GM23338 (cell line): ENCODE results near the gene SLC5A4. TPM values are rescaled to one million over a fixed set of nuclear protein-coding genes. Genes with fewer than 3 reads are reported as not detected.

Experiments
- ATAC-seq: fragments of 200-7000 bp; cut with Tn5 transposase; 3 replicates; pipeline ENCODE4 v1.9.1; 2020
- DNase-seq: peaks from one replicate; pipeline ENCODE4 v3.0.0-alpha.2; 2015; ENCODE audit warnings: low spot score
- H2AFZ ChIP-seq: fragments of 200-600 bp; sonication (generic); 2 replicates; pipeline ENCODE4 v1.8.0; 2016; ENCODE audit warnings: antibody characterized with exemption, mild to moderate bottlenecking, moderate library complexity
- H3F3A ChIP-seq: fragments of 200-600 bp; sonication (generic); replicated peaks from 2 replicates; pipeline ENCODE4 v1.8.0; 2017; ENCODE audit warnings: antibody characterized with exemption, mixed run types, low read depth
- H3K27ac ChIP-seq: fragments of 200-600 bp; sonication (generic); 2 replicates; pipeline ENCODE4 v1.6.1; 2016; ENCODE audit warnings: low read depth
- H3K27me3 ChIP-seq: fragments of 200-600 bp; sonication (generic); 2 replicates; pipeline ENCODE4 v1.8.0; 2016; ENCODE audit warnings: mild to moderate bottlenecking, mixed run types, moderate library complexity; ENCODE audit not compliant: insufficient read depth
- H3K36me3 ChIP-seq: fragments of 200-600 bp; sonication (generic); 2 replicates; pipeline ENCODE4 v1.8.0; 2016; ENCODE audit warnings: mild to moderate bottlenecking; ENCODE audit not compliant: insufficient read depth
- H3K4me1 ChIP-seq: fragments of 200-600 bp; sonication (generic); 2 replicates; pipeline ENCODE4 v1.8.0; 2016; ENCODE audit warnings: mild to moderate bottlenecking, moderate library complexity; ENCODE audit not compliant: insufficient read depth
- H3K4me2 ChIP-seq: fragments of 200-600 bp; sonication (generic); 2 replicates; pipeline ENCODE4 v1.7.1; 2017; ENCODE audit warnings: mixed run types
- H3K4me3 ChIP-seq: fragments of 200-600 bp; sonication (generic); 2 replicates; pipeline ENCODE4 v1.6.1; 2016; ENCODE audit warnings: mixed run types
- H3K79me2 ChIP-seq: fragments of 200-600 bp; sonication (generic); replicated peaks from 2 replicates; pipeline ENCODE4 v1.8.0; 2017; ENCODE audit warnings: mild to moderate bottlenecking; ENCODE audit not compliant: insufficient read depth
- H3K9me2 ChIP-seq: fragments of 200-600 bp; sonication (generic); 2 replicates; pipeline ENCODE4 v1.8.0; 2017; ENCODE audit not compliant: insufficient read depth
- H4K20me1 ChIP-seq: fragments of 200-600 bp; sonication (generic); replicated peaks from 2 replicates; pipeline ENCODE4 v1.8.0; 2017; ENCODE audit warnings: mild to moderate bottlenecking; ENCODE audit not compliant: insufficient read depth
- H3K27ac Mint-ChIP-seq: 2 replicates; pipeline ENCODE4 v1.8.0; 2020; ENCODE audit warnings: inconsistent platforms, mild to moderate bottlenecking, moderate library complexity, mixed read lengths
- H3K27me3 Mint-ChIP-seq: 3 replicates; pipeline ENCODE4 v1.8.0; 2022; ENCODE audit warnings: low read depth, mild to moderate bottlenecking, moderate library complexity, mixed read lengths, inconsistent platforms; ENCODE audit not compliant: insufficient read depth, poor library complexity
- H3K36me3 Mint-ChIP-seq: 3 replicates; pipeline ENCODE4 v1.8.0; 2021; ENCODE audit warnings: low read depth, mild to moderate bottlenecking, inconsistent platforms, moderate library complexity, mixed read lengths
- H3K4me1 Mint-ChIP-seq: 3 replicates; pipeline ENCODE4 v1.8.0; 2020; ENCODE audit warnings: mild to moderate bottlenecking, inconsistent platforms, mixed read lengths
- H3K4me3 Mint-ChIP-seq: 3 replicates; pipeline ENCODE4 v1.8.0; 2021; ENCODE audit warnings: moderate library complexity, mild to moderate bottlenecking, inconsistent platforms, mixed read lengths
- H3K9me3 Mint-ChIP-seq: 3 replicates; pipeline ENCODE4 v1.8.0; 2020; ENCODE audit warnings: moderate library complexity, mild to moderate bottlenecking, inconsistent platforms, mixed read lengths
- CREB1 ChIP-seq: fragments of 250-450 bp; sonication (Bioruptor Pico); IDR thresholded peaks from 2 replicates; pipeline ENCODE4 v1.5.0; 2020; ENCODE audit warnings: low read depth, mild to moderate bottlenecking, moderate library complexity
- CTCF ChIP-seq, 2 experiments: fragments of 200-600 bp in 1 of 2; sonication (generic) in 1 of 2; conservative IDR thresholded peaks; 2 replicates each; pipeline versions ENCODE4 v1.5.1 to v1.6.1; 2016 to 2017; ENCODE audit warnings: antibody characterized with exemption in 2 of 2, low read depth in 2 of 2, mild to moderate bottlenecking in 2 of 2, moderate library complexity in 1 of 2
- ETS1 ChIP-seq: IDR thresholded peaks from 2 replicates; pipeline ENCODE4 v1.6.1; 2016; ENCODE audit warnings: antibody characterized with exemption
- EZH2 ChIP-seq: fragments of 200-600 bp; sonication (generic); IDR thresholded peaks from one replicate; pipeline ENCODE4 v1.8.0; 2017; ENCODE audit warnings: antibody characterized with exemption, mild to moderate bottlenecking, low read depth; ENCODE audit not compliant: unreplicated experiment
- JUNB ChIP-seq: IDR thresholded peaks from one replicate; pipeline ENCODE4 v1.6.1; 2016; ENCODE audit warnings: antibody characterized with exemption; ENCODE audit not compliant: unreplicated experiment
- NANOG ChIP-seq: IDR thresholded peaks from 2 replicates; pipeline ENCODE4 v1.6.1; 2016; ENCODE audit warnings: antibody characterized with exemption, borderline replicate concordance
- POLR2AphosphoS5 ChIP-seq: IDR thresholded peaks from 2 replicates; pipeline ENCODE4 v1.6.1; 2016; ENCODE audit warnings: antibody characterized with exemption, low read depth
- STAT1 ChIP-seq: IDR thresholded peaks from one replicate; pipeline ENCODE4 v1.6.1; 2016; ENCODE audit warnings: antibody characterized with exemption; ENCODE audit not compliant: unreplicated experiment
- ZNF462 ChIP-seq: fragments of 250-450 bp; sonication (Bioruptor Pico); IDR thresholded peaks from 2 replicates; pipeline ENCODE4 v1.5.0; 2020; ENCODE audit warnings: mild to moderate bottlenecking, moderate library complexity
- polyA plus RNA-seq: library from polyadenylated mRNA; unstranded; fragments of >200 nt; fragmentation: Nextera tagmentation; extraction: Ambion mirVana; gene quantifications from 2 replicates; pipeline ENCODE4 v1.2.1, GENCODE V29; 2016
- total RNA-seq: library from RNA; depleted of rRNA; stranded (reverse); fragments of >200 nt; shearing (Covaris generic); gene quantifications from 2 replicates; pipeline ENCODE4 v1.2.3, GENCODE V29; 2014
- TF ChIP-seq, protein P1 (sequence below): IDR thresholded peaks from one replicate; pipeline ENCODE4 v1.6.1; 2018; ENCODE audit warnings: antibody characterized with exemption; ENCODE audit not compliant: unreplicated experiment

The SLC5A4 gene
- total and polyA plus RNA-seq, 2 experiments from 2014 or later = 0.16 TPM; not detected in 1

DNA sequence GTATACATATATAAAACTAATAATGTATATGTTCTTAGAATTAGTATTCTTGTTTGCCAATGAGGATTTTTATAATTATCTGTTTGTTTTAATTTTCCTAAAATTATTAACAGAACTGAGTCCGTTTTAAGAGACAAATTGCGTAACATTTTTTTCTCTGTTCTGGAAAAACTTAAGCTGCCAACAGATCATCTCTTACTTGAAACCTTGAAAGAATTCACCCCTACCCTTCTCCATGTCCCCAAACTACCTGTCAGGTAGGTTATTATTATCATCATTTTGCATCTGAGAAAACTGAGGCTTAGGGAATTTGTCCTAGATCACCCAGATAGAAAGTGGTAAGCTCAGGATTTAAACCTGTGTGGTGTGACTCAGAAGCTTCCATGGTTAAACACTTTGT lies 14.7 kb downstream of the SLC5A4 start (continued):
- no peak for TF ChIP-seq CTCF (conservative IDR thresholded peaks at IDR 0.05; ENCODE audit: low read depth in 2 of 2)
- no peak for TF ChIP-seq ETS1
- TF ChIP-seq JUNB = no peak
- TF ChIP-seq, protein P1, sequence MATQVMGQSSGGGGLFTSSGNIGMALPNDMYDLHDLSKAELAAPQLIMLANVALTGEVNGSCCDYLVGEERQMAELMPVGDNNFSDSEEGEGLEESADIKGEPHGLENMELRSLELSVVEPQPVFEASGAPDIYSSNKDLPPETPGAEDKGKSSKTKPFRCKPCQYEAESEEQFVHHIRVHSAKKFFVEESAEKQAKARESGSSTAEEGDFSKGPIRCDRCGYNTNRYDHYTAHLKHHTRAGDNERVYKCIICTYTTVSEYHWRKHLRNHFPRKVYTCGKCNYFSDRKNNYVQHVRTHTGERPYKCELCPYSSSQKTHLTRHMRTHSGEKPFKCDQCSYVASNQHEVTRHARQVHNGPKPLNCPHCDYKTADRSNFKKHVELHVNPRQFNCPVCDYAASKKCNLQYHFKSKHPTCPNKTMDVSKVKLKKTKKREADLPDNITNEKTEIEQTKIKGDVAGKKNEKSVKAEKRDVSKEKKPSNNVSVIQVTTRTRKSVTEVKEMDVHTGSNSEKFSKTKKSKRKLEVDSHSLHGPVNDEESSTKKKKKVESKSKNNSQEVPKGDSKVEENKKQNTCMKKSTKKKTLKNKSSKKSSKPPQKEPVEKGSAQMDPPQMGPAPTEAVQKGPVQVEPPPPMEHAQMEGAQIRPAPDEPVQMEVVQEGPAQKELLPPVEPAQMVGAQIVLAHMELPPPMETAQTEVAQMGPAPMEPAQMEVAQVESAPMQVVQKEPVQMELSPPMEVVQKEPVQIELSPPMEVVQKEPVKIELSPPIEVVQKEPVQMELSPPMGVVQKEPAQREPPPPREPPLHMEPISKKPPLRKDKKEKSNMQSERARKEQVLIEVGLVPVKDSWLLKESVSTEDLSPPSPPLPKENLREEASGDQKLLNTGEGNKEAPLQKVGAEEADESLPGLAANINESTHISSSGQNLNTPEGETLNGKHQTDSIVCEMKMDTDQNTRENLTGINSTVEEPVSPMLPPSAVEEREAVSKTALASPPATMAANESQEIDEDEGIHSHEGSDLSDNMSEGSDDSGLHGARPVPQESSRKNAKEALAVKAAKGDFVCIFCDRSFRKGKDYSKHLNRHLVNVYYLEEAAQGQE = no peak

GRCh38 chr22:32237906-32238305 lies 17.2 kb downstream of the SLC5A4 start:
- no peaks in the 10 kb centered on the region for H3F3A ChIP-seq
- H4K20me1 ChIP-seq = no peaks in the 10 kb centered on the region
- no peak overlapping the region for H3K4me3 ChIP-seq
- H3K4me1 Mint-ChIP-seq = peaks cover 6% of the 10 kb centered on the region
- H3K36me3 ChIP-seq = no peaks in the 10 kb centered on the region
- 0 out of 2 replicates have a peak, but pooled peaks cover 4% of the 10 kb centered on the region for H3K27me3 ChIP-seq
- H3K36me3 Mint-ChIP-seq = no peaks in the 10 kb centered on the region
- H3K4me3 Mint-ChIP-seq = no peak overlapping the region
- H3K9me2 ChIP-seq = peaks cover 10% of the 10 kb centered on the region; the same call in 1 of the 2 replicates
- peak; percentile 14 for DNase-seq
- no peaks in the 10 kb centered on the region for H3K79me2 ChIP-seq
- no peak overlapping the region for H3K27ac Mint-ChIP-seq
- no peak overlapping the region for H2AFZ ChIP-seq
- ATAC-seq = no peak
- H3K27me3 Mint-ChIP-seq = peaks cover 2% of the 10 kb centered on the region
- H3K9me3 Mint-ChIP-seq = no peaks in the 10 kb centered on the region
- H3K27ac ChIP-seq = no peak overlapping the region
- no peaks in the 10 kb centered on the region for H3K4me1 ChIP-seq
- no peak overlapping the region for H3K4me2 ChIP-seq
- TF ChIP-seq EZH2 = no peak
- no peak for TF ChIP-seq ZNF462 (CRISPR knock-in tag)
- no peak for TF ChIP-seq STAT1
- no peak for TF ChIP-seq NANOG
- TF ChIP-seq CREB1 (CRISPR knock-in tag) = no peak
- no peak for TF ChIP-seq POLR2AphosphoS5
- no peak for TF ChIP-seq CTCF (conservative IDR thresholded peaks at IDR 0.05; ENCODE audit: low read depth in 2 of 2)
